H9 (cell line): ENCODE results near the gene ENG. TPM values are rescaled to one million over a fixed set of nuclear protein-coding genes. Genes with fewer than 3 reads are reported as not detected.
"Not testable (repeated sequence)": the region's sequence is repeated elsewhere in the genome, so short reads cannot be mapped to it uniquely, and the experiment has no call there.

ENCODE experiments used
- DNase-seq: peaks from one replicate; pipeline ENCODE4 v3.0.0-alpha.2; 2017
- H2AFZ ChIP-seq: one replicate; pipeline ENCODE4 v1.6.1; 2013; ENCODE audit warnings: mild to moderate bottlenecking, low read length, control low read depth, moderate library complexity
- H2AK5ac ChIP-seq: 2 replicates; pipeline ENCODE4 v1.6.1; 2013; ENCODE audit warnings: low read length, control low read depth, mixed read lengths; ENCODE audit not compliant: insufficient read length
- H2BK120ac ChIP-seq: one replicate; pipeline ENCODE4 v1.6.1; 2013; ENCODE audit warnings: low read depth, mild to moderate bottlenecking, low read length, control low read depth, inconsistent platforms; ENCODE audit not compliant: poor library complexity, severe bottlenecking
- H2BK12ac ChIP-seq: 2 replicates; pipeline ENCODE4 v1.6.1; 2013; ENCODE audit warnings: low read length, control low read depth, mixed read lengths, low read depth; ENCODE audit not compliant: insufficient read length
- H2BK15ac ChIP-seq: 2 replicates; pipeline ENCODE4 v1.6.1; 2013; ENCODE audit warnings: low read depth, low read length, control low read depth
- H2BK20ac ChIP-seq: one replicate; pipeline ENCODE4 v1.6.1; 2013; ENCODE audit warnings: low read depth, mild to moderate bottlenecking, low read length, control low read depth, inconsistent platforms; ENCODE audit not compliant: poor library complexity, severe bottlenecking
- H2BK5ac ChIP-seq: 2 replicates; pipeline ENCODE4 v1.6.1; 2013; ENCODE audit warnings: low read length, control low read depth, mixed read lengths; ENCODE audit not compliant: insufficient read length
- H3K14ac ChIP-seq: 2 replicates; pipeline ENCODE4 v1.6.1; 2013; ENCODE audit warnings: low read length, control low read depth; ENCODE audit not compliant: insufficient read depth
- H3K18ac ChIP-seq: 2 replicates; pipeline ENCODE4 v1.6.1; 2013; ENCODE audit warnings: low read depth, mild to moderate bottlenecking, mixed read lengths, low read length, control low read depth; ENCODE audit not compliant: insufficient read length
- H3K23ac ChIP-seq: 2 replicates; pipeline ENCODE4 v1.6.1; 2013; ENCODE audit warnings: low read length, control low read depth, mixed read lengths, low read depth; ENCODE audit not compliant: insufficient read length
- H3K23me2 ChIP-seq: 2 replicates; pipeline ENCODE4 v1.6.1; 2013; ENCODE audit warnings: low read depth, mild to moderate bottlenecking, mixed read lengths, low read length, control low read depth; ENCODE audit not compliant: insufficient read length, poor library complexity, severe bottlenecking
- H3K27ac ChIP-seq: 2 replicates; pipeline ENCODE4 v1.5.1; 2013; ENCODE audit warnings: low read length, control low read depth, mixed read lengths, low read depth; ENCODE audit not compliant: insufficient read length
- H3K27me3 ChIP-seq: 2 replicates; pipeline ENCODE4 v1.6.1; 2013; ENCODE audit warnings: low read length, control low read depth, inconsistent platforms; ENCODE audit not compliant: insufficient read depth
- H3K4ac ChIP-seq: 2 replicates; pipeline ENCODE4 v1.6.1; 2013; ENCODE audit warnings: low read depth, mild to moderate bottlenecking, control low read depth, inconsistent platforms, low read length, moderate library complexity
- H3K4me1 ChIP-seq: 2 replicates; pipeline ENCODE4 v1.6.1; 2013; ENCODE audit warnings: low read length, control low read depth, inconsistent platforms; ENCODE audit not compliant: insufficient read depth
- H3K4me2 ChIP-seq: 2 replicates; pipeline ENCODE4 v1.6.1; 2013; ENCODE audit warnings: low read length, control low read depth, mixed read lengths; ENCODE audit not compliant: insufficient read length, insufficient read depth
- H3K56ac ChIP-seq: 2 replicates; pipeline ENCODE4 v1.6.1; 2013; ENCODE audit warnings: low read depth, mild to moderate bottlenecking, mixed read lengths, low read length, control low read depth; ENCODE audit not compliant: insufficient read length
- H3K79me1 ChIP-seq: 2 replicates; pipeline ENCODE4 v1.6.1; 2013; ENCODE audit warnings: low read depth, mild to moderate bottlenecking, moderate library complexity, low read length, control low read depth, inconsistent platforms; ENCODE audit not compliant: insufficient read depth, poor library complexity, severe bottlenecking
- H3K79me2 ChIP-seq: 2 replicates; pipeline ENCODE4 v1.6.1; 2013; ENCODE audit warnings: low read length, control low read depth, inconsistent platforms; ENCODE audit not compliant: insufficient read depth
- H3K9ac ChIP-seq: 2 replicates; pipeline ENCODE4 v1.6.1; 2013; ENCODE audit warnings: low read length, control low read depth, mixed read lengths; ENCODE audit not compliant: insufficient read length; ENCODE audit errors: extremely low read depth
- H3K9me3 ChIP-seq: one replicate; pipeline ENCODE4 v1.6.1; 2013; ENCODE audit warnings: low read depth, low read length, inconsistent platforms; ENCODE audit not compliant: control insufficient read depth
- H3T11ph ChIP-seq: one replicate; pipeline ENCODE4 v1.6.1; 2013; ENCODE audit warnings: mild to moderate bottlenecking, low read length, control low read depth, inconsistent platforms
- H4K20me1 ChIP-seq: one replicate; pipeline ENCODE4 v1.6.1; 2013; ENCODE audit not compliant: control insufficient read depth, insufficient read length, insufficient read depth
- H4K5ac ChIP-seq: 2 replicates; pipeline ENCODE4 v1.6.1; 2013; ENCODE audit warnings: low read depth, mild to moderate bottlenecking, mixed read lengths, low read length, control low read depth; ENCODE audit not compliant: insufficient read length
- H4K8ac ChIP-seq: replicated peaks from 2 replicates; pipeline ENCODE4 v1.6.1; 2013; ENCODE audit warnings: low read length, control low read depth, mixed read lengths, low read depth; ENCODE audit not compliant: insufficient read length
- H4K91ac ChIP-seq: 2 replicates; pipeline ENCODE4 v1.6.1; 2013; ENCODE audit warnings: low read depth, mild to moderate bottlenecking, moderate library complexity, mixed read lengths, low read length, control low read depth; ENCODE audit not compliant: insufficient read length
- H3K27ac Mint-ChIP-seq, 3 experiments: 2 replicates in 2 of 3; 3 replicates in 1 of 3; pipeline ENCODE4 v1.8.0; 2020 to 2021; ENCODE audit warnings: mixed read lengths in 3 of 3, mild to moderate bottlenecking in 1 of 3, moderate library complexity in 1 of 3
- H3K27me3 Mint-ChIP-seq: 2 replicates; pipeline ENCODE4 v1.8.0; 2021; ENCODE audit warnings: low read depth, mild to moderate bottlenecking, moderate library complexity, mixed read lengths
- H3K36me3 Mint-ChIP-seq, 3 experiments: 2 replicates in 2 of 3; 3 replicates in 1 of 3; pipeline ENCODE4 v1.8.0; 2020 to 2021; ENCODE audit warnings: low read depth in 3 of 3, mixed read lengths in 3 of 3; ENCODE audit not compliant: insufficient read depth in 1 of 3
- H3K4me1 Mint-ChIP-seq, 2 experiments: 2 replicates each; pipeline ENCODE4 v1.8.0; 2020; ENCODE audit warnings: mixed read lengths in 2 of 2
- H3K4me3 Mint-ChIP-seq, 2 experiments: 2 replicates in 1 of 2; 3 replicates in 1 of 2; pipeline ENCODE4 v1.8.0; 2020 to 2021; ENCODE audit warnings: mild to moderate bottlenecking in 2 of 2, mixed read lengths in 2 of 2, moderate library complexity in 1 of 2
- H3K9me3 Mint-ChIP-seq, 2 experiments: 2 replicates in 1 of 2; 3 replicates in 1 of 2; pipeline ENCODE4 v1.8.0; 2020; ENCODE audit warnings: mild to moderate bottlenecking in 2 of 2, mixed read lengths in 2 of 2, moderate library complexity in 1 of 2
- WGBS: extraction: QIAGEN DNeasy Blood & Tissue Kit; methylation state at CpG from one replicate; pipeline ENCODE4 v1.1.7; 2013; ENCODE audit warnings: missing lambda C conversion rate, low lambda C conversion rate, mixed read lengths; ENCODE audit not compliant: insufficient read length; ENCODE audit errors: extremely low coverage; 5-methylcytosine and 5-hydroxymethylcytosine counted together
- total RNA-seq: library from RNA; stranded (reverse); gene quantifications from 2 replicates; pipeline ENCODE4 v1.2.1, GENCODE V29; 2021
- TF ChIP-seq, protein P1 (sequence below): fragments of 200-600 bp; sonication (generic); conservative IDR thresholded peaks from 3 replicates; pipeline ENCODE4 v1.8.0; 2021; ENCODE audit warnings: antibody characterized with exemption, mild to moderate bottlenecking

Gene ENG
- total RNA-seq, 1 experiment from 2014 or later, result 2.1 TPM

DNA sequence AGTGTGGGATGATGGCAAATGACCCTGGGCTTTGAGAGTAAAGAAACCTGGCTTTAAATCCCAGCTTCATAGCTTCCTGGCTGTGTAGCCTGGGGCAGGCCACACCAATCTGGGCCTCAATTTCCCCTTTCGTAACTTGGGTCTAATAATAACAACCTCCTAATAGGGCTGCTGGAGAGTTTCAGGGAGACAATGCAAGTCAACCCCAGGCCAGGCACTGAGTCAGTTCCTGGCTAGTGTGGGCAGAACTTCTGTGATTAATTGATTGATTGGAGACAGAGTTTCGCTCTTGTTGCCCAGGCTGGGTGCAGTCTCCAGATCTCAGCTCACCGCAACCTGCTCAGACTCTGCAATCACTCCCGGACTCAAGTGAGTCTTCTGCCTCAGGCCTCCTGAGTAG, 72.7 kb downstream of the ENG start:
- Mint-ChIP-seq H3K36me3 (peaks cover 3 to 4% (median 4%) of the 10 kb centered on the region in 3 experiments; a peak in 5 of 7 replicates), H3K4me1 (peaks cover 2 to 32% of the 10 kb centered on the region in 2 experiments; a peak in 3 of 4 replicates), H3K9me3 (no peaks in the 10 kb centered on the region), H3K27ac (no peak overlapping the region), H3K4me3 (no peak overlapping the region), H3K27me3 (peaks cover 6% of the 10 kb centered on the region)
- H2BK120ac ChIP-seq, result no peak overlapping the region
- no peaks in the 10 kb centered on the region for H4K20me1 ChIP-seq
- H3K23me2 ChIP-seq, result peaks cover 2% of the 10 kb centered on the region
- H3K4me2 ChIP-seq, result no peak overlapping the region
- H3T11ph ChIP-seq, result no peak overlapping the region
- H3K79me2 ChIP-seq, result no peaks in the 10 kb centered on the region
- no peak overlapping the region for H3K14ac ChIP-seq
- H3K4me1 ChIP-seq, result no peaks in the 10 kb centered on the region; the same call in 1 of the 2 replicates
- TF ChIP-seq, protein P1, sequence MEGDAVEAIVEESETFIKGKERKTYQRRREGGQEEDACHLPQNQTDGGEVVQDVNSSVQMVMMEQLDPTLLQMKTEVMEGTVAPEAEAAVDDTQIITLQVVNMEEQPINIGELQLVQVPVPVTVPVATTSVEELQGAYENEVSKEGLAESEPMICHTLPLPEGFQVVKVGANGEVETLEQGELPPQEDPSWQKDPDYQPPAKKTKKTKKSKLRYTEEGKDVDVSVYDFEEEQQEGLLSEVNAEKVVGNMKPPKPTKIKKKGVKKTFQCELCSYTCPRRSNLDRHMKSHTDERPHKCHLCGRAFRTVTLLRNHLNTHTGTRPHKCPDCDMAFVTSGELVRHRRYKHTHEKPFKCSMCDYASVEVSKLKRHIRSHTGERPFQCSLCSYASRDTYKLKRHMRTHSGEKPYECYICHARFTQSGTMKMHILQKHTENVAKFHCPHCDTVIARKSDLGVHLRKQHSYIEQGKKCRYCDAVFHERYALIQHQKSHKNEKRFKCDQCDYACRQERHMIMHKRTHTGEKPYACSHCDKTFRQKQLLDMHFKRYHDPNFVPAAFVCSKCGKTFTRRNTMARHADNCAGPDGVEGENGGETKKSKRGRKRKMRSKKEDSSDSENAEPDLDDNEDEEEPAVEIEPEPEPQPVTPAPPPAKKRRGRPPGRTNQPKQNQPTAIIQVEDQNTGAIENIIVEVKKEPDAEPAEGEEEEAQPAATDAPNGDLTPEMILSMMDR, result no peak
- H4K5ac ChIP-seq, result no peak overlapping the region
- H4K8ac ChIP-seq, result no peak overlapping the region
- no peak overlapping the region for H4K91ac ChIP-seq
- H3K27me3 ChIP-seq, result no peaks in the 10 kb centered on the region; the same call in 1 of the 2 replicates
- DNase-seq, result no peak
- H2BK5ac ChIP-seq, result no peak overlapping the region
- no peak overlapping the region for H3K27ac ChIP-seq
- no peak overlapping the region for H3K9ac ChIP-seq
- no peak overlapping the region for H2AK5ac ChIP-seq
- no peaks in the 10 kb centered on the region for H3K9me3 ChIP-seq
- H3K79me1 ChIP-seq, result no peaks in the 10 kb centered on the region
- no peak overlapping the region for H2BK12ac ChIP-seq
- no CpG with 5 or more reads among the region's 4 CpGs for WGBS
- H3K56ac ChIP-seq, result no peak overlapping the region
- H3K18ac ChIP-seq, result no peak overlapping the region
- no peak overlapping the region for H3K4ac ChIP-seq
- H2BK20ac ChIP-seq, result no peak overlapping the region
- H2AFZ ChIP-seq, result no peak overlapping the region
- no peak overlapping the region for H3K23ac ChIP-seq
- H2BK15ac ChIP-seq, result no peak overlapping the region

DNA sequence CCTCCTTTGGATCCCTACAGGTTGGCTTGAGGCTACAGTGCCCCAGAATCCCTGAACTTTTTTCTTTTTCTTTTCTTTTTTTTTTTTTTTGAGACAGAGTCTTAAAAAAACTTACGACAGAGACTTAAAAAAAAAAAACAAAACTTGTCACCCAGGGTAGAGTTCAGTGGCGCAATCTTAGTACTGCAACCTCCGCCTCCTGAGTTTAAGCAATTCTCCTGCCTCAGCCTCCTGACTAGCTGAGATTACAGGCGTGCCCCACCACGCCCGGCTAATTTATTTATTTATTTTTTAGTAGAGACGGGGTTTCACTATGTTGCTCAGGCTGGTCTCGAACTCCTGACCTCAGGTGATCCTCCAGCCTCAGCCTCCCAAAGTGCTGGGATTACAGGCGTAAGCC, 73.5 kb downstream of the ENG start:
- H4K20me1 ChIP-seq, H3K4ac ChIP-seq, H3K27me3 ChIP-seq, H3K27ac ChIP-seq, H3T11ph ChIP-seq, H3K4me2 ChIP-seq, H3K36me3 Mint-ChIP-seq, H3K4me1 ChIP-seq, H3K27me3 Mint-ChIP-seq, DNase-seq, H3K4me3 Mint-ChIP-seq, H3K79me1 ChIP-seq, H3K9ac ChIP-seq, H3K9me3 Mint-ChIP-seq, H2BK5ac ChIP-seq, H2BK15ac ChIP-seq, H2AFZ ChIP-seq, H3K18ac ChIP-seq, H4K8ac ChIP-seq, H3K23me2 ChIP-seq, H2BK120ac ChIP-seq, H2BK12ac ChIP-seq, H3K14ac ChIP-seq, H3K9me3 ChIP-seq, H2BK20ac ChIP-seq, H3K23ac ChIP-seq, H4K5ac ChIP-seq, H2AK5ac ChIP-seq, H3K79me2 ChIP-seq, H3K56ac ChIP-seq, H4K91ac ChIP-seq, H3K27ac Mint-ChIP-seq: not testable (repeated sequence)
- no CpG with 5 or more reads among the region's 9 CpGs for WGBS
- H3K4me1 Mint-ChIP-seq, result peaks cover 9 to 38% of the 10 kb centered on the region in 2 experiments
